ENCODE measurements around the gene SLC6A17. TPM values are rescaled to one million over a fixed set of nuclear protein-coding genes. Genes with fewer than 3 reads are reported as not detected.

The SLC6A17 gene
- total RNA-seq, 1 experiment from 2014 or later: 0.17 TPM

DNA sequence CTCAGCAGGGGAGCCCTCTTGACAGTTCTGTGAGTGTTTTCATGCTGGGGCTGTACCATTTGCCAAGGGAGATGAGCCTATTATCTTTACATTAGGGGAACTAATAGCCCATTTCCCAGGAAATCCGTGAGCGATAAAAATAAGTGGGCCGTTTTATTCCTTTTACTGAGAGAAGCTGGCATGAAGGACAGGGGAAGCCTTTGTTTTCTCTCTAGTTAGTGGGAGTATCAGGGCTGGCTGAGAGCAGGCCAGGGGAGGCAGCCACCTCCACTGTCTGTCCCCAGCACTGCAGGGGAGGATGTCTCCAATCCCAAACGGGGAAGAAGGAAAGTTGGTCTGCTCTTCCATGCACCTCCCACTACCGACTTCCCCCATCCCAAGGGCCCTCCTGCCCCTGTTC lies 35.5 kb upstream of the SLC6A17 start:
- no peak overlapping the region for H2BK12ac ChIP-seq (ENCODE audit: insufficient read length, low read depth, low read length)
- TF ChIP-seq, protein P1, sequence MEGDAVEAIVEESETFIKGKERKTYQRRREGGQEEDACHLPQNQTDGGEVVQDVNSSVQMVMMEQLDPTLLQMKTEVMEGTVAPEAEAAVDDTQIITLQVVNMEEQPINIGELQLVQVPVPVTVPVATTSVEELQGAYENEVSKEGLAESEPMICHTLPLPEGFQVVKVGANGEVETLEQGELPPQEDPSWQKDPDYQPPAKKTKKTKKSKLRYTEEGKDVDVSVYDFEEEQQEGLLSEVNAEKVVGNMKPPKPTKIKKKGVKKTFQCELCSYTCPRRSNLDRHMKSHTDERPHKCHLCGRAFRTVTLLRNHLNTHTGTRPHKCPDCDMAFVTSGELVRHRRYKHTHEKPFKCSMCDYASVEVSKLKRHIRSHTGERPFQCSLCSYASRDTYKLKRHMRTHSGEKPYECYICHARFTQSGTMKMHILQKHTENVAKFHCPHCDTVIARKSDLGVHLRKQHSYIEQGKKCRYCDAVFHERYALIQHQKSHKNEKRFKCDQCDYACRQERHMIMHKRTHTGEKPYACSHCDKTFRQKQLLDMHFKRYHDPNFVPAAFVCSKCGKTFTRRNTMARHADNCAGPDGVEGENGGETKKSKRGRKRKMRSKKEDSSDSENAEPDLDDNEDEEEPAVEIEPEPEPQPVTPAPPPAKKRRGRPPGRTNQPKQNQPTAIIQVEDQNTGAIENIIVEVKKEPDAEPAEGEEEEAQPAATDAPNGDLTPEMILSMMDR (conservative IDR thresholded peaks at IDR 0.05): no peak
- no peak overlapping the region for H4K91ac ChIP-seq (ENCODE audit: insufficient read length, low read depth, low read length)
- H3K27me3 ChIP-seq (ENCODE audit: insufficient read depth, low read length): no peaks in the 10 kb centered on the region
- no peak overlapping the region for H4K8ac ChIP-seq (replicated peaks; ENCODE audit: insufficient read length, low read depth, low read length)
- no peak overlapping the region for H2AFZ ChIP-seq (ENCODE audit: low read length)
- no peak overlapping the region for H3K9ac ChIP-seq (ENCODE audit: extremely low read depth, insufficient read length, low read length)
- no peaks in the 10 kb centered on the region for H3K79me2 ChIP-seq (ENCODE audit: insufficient read depth, low read length)
- DNase-seq: no peak
- no peak overlapping the region for H3K4me3 Mint-ChIP-seq
- no peak overlapping the region for H3K4ac ChIP-seq (ENCODE audit: low read depth, low read length)
- H3K27ac ChIP-seq (ENCODE audit: insufficient read length, low read depth, low read length): no peak overlapping the region
- H3K36me3 Mint-ChIP-seq (ENCODE audit: insufficient read depth in 1 of 3, low read depth in 3 of 3): no peaks in the 10 kb centered on the region; a peak in 1 of 7 replicates
- H3K27ac Mint-ChIP-seq: no peak overlapping the region
- H2BK20ac ChIP-seq (ENCODE audit: low read depth, low read length, poor library complexity, severe bottlenecking): no peak overlapping the region
- H3K56ac ChIP-seq (ENCODE audit: insufficient read length, low read depth, low read length): no peak overlapping the region
- no peak overlapping the region for H4K5ac ChIP-seq (ENCODE audit: insufficient read length, low read depth, low read length)
- no peaks in the 10 kb centered on the region for H4K20me1 ChIP-seq (ENCODE audit: control insufficient read depth, insufficient read depth, insufficient read length)
- H2BK5ac ChIP-seq (ENCODE audit: insufficient read length, low read length): no peak overlapping the region
- H2BK15ac ChIP-seq (ENCODE audit: low read depth, low read length): no peak overlapping the region
- no peak overlapping the region for H3T11ph ChIP-seq (ENCODE audit: low read length)
- no peak overlapping the region for H3K4me2 ChIP-seq (ENCODE audit: insufficient read depth, insufficient read length, low read length)
- peaks cover 4 to 7% of the 10 kb centered on the region in 2 experiments; a peak in 2 of 4 replicates for H3K4me1 Mint-ChIP-seq
- no peaks in the 10 kb centered on the region for H3K9me3 ChIP-seq (ENCODE audit: control insufficient read depth, low read depth, low read length)
- no peaks in the 10 kb centered on the region for H3K79me1 ChIP-seq (ENCODE audit: insufficient read depth, low read depth, low read length, poor library complexity, severe bottlenecking)
- H3K23ac ChIP-seq (ENCODE audit: insufficient read length, low read depth, low read length): no peak overlapping the region
- peaks cover 30% of the 10 kb centered on the region for H3K27me3 Mint-ChIP-seq (ENCODE audit: low read depth)
- H2BK120ac ChIP-seq (ENCODE audit: low read depth, low read length, poor library complexity, severe bottlenecking): no peak overlapping the region
- no CpG with 5 or more reads among the region's 5 CpGs for WGBS (ENCODE audit: extremely low coverage, insufficient read length, low lambda C conversion rate)
- H3K18ac ChIP-seq (ENCODE audit: insufficient read length, low read depth, low read length): no peak overlapping the region
- H3K14ac ChIP-seq (ENCODE audit: insufficient read depth, low read length): no peak overlapping the region
- H2AK5ac ChIP-seq (ENCODE audit: insufficient read length, low read length): no peak overlapping the region
- no peaks in the 10 kb centered on the region for H3K4me1 ChIP-seq (ENCODE audit: insufficient read depth, low read length)
- H3K9me3 Mint-ChIP-seq: peaks cover 0 to 6% of the 10 kb centered on the region in 2 experiments; a peak in 2 of 5 replicates
- no peaks in the 10 kb centered on the region for H3K23me2 ChIP-seq (ENCODE audit: insufficient read length, low read depth, low read length, poor library complexity, severe bottlenecking)

All from H9 (cell line).